HG02852 (cell line): ENCODE results near the gene GABRA4.

Experiments used
- ATAC-seq: cut with Tn5 transposase; IDR thresholded peaks from one replicate; pipeline ENCODE4 v1.9.1; 2021; ENCODE audit warnings: mild to moderate bottlenecking, moderate library complexity; ENCODE audit not compliant: unreplicated experiment

GABRA4 gene

GRCh38 chr4:46933686-46934085, 59.7 kb downstream of the GABRA4 start:
- no peak for ATAC-seq

- ATAC-seq: peak; percentile 79
These were observed 61.4 kb downstream of the GABRA4 start for GRCh38 chr4:46931981-46932380.

GRCh38 chr4:46930891-46931290, 62.5 kb downstream of the GABRA4 start:
- ATAC-seq: no peak

GRCh38 chr4:46927201-46927600, 66.2 kb downstream of the GABRA4 start:
- no peak for ATAC-seq

- ATAC-seq: no peak
These were observed 68.4 kb downstream of the GABRA4 start for GRCh38 chr4:46924789-46925529.

- peak; percentile 47 for ATAC-seq
These were observed 71.2 kb downstream of the GABRA4 start for GRCh38 chr4:46922205-46922604.

- ATAC-seq: no peak
These were observed 84.3 kb downstream of the GABRA4 start, which contains the start of gene COX7B2 for GRCh38 chr4:46909078-46909477. Gene COX7B2 (minus strand): TSS chr4:46909245. CDS start chr4:46735192, 174,053 bp downstream.

GRCh38 chr4:46908148-46908547, 85.2 kb downstream of the GABRA4 start:
- no peak for ATAC-seq

GRCh38 chr4:46900082-46900481, 93.3 kb downstream of the GABRA4 start:
- ATAC-seq: no peak

GRCh38 chr4:46894826-46895225, 98.6 kb downstream of the GABRA4 start:
- ATAC-seq: no peak

GRCh38 chr4:46890056-46890455, 103.3 kb downstream of the GABRA4 start:
- no peak for ATAC-seq

GRCh38 chr4:46889410-46889809, 104.0 kb downstream of the GABRA4 start:
- no peak for ATAC-seq

GRCh38 chr4:46886711-46887110, 106.7 kb downstream of the GABRA4 start:
- no peak for ATAC-seq

- ATAC-seq: no peak
These were observed 114.7 kb downstream of the GABRA4 start for GRCh38 chr4:46878641-46879040.

- ATAC-seq: no peak
These were observed 118.6 kb downstream of the GABRA4 start for GRCh38 chr4:46874811-46875210.

GRCh38 chr4:46870411-46870810, 123.0 kb downstream of the GABRA4 start:
- no peak for ATAC-seq
